NCI-H2029 (cell line): ENCODE data around the gene ALMS1.
"Not testable (repeated sequence)": the region's sequence is repeated elsewhere in the genome, so short reads cannot be mapped to it uniquely, and the experiment has no call there.

Experiments used
- DNase-seq: peaks from one replicate; lab custom pipeline; 2025; lab: John Stamatoyannopoulos, UW

ALMS1 gene

DNA sequence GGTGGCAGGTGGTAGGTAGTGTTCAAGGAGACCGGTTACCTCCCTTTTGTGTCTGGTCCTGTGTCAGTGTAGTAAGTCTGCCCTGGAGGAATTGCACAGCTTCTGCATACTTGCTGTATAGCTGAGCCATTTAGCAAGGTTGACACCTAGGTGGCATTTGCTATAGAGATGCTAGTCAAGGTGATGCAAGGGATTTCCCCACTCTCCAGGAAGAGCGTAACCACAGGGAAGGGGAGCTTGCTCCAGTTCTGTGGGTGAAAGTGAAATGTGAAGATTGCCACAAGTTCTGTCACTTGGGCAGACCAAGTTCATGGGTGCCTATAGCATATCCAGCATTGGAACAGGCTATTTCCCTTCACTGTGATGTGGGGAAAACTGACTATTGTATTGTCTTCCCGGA, 228.5 kb downstream of the ALMS1 start:
- no peak for DNase-seq

DNA sequence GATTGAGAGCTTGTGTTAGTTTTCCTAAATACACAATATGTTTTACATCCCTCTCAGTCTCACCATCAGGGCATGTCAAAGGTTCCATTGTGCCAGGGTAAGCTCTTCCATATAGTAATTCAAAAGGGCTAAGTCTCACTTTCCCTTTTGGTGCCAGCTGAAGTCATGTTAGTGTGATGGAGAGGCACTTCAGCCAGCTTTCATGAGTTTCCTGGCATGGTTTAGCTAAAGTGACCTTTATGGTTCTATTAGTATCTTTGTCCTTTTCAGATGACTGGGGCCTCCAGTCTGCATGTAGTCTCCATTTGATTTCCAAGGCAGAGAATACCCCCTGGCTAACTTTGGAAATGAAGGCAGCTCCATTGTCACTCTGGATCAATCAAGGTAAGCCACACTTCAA, 229.4 kb downstream of the ALMS1 start:
- DNase-seq, result peak; percentile 1

DNA sequence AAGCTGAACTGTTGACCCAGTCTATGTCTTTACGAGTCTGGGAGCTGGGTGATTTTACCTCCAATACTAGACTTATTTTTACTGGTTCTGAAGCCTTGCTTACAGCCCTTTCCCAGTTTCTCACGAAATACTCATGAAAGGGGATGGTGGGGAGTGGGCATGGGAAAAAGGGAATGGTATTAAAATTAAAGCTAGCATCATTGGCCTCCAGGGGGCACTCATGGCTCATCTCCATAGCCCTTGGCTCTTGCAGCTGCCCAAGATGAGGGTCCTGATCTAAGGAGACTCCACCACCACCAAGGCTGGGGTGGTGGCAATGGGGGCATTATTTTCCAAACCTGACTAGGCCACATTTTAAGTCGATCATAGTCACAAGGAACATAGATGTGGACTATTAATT, 234.3 kb downstream of the ALMS1 start:
- not testable (repeated sequence) for DNase-seq

DNA sequence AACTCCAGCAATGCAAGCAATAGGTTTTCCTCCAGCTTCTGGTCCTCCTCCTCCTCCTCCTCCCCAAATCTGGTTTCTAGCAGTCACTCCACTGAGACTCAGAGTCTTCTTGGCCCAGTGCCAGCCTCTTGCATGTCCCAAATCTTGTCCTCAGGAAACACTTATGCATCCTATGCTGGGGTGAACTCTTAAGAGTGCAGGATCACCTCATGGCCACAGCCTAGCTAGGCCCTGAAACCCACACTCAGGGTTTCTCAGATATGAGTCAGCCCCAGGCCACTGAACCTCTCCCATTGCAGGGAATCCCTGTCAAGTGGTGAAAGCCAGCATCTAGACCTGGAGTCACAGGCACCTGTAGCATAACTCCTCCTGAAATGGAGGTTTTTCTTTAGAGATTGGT, 238.4 kb downstream of the ALMS1 start:
- DNase-seq, result not testable (repeated sequence)

DNA sequence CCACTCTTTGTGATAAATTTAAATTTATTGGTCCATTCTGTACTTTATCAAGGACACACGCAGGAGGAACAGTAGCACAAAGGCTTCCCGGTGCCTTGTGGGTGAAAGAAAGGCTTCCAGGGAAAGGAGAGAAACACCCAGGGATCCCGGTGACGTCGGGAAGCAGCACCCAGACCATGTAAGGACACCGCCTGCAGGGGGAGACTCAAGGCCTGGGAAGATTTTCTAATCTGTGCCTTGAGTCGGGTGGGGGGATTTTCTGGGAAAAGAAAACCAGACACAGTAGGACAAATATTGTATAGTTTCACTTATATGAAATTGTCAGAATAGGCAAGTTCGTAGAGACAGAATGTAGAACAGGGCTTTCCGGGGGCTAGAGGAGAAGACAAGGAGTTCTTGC, 239.0 kb downstream of the ALMS1 start:
- DNase-seq, result not testable (repeated sequence)

DNA sequence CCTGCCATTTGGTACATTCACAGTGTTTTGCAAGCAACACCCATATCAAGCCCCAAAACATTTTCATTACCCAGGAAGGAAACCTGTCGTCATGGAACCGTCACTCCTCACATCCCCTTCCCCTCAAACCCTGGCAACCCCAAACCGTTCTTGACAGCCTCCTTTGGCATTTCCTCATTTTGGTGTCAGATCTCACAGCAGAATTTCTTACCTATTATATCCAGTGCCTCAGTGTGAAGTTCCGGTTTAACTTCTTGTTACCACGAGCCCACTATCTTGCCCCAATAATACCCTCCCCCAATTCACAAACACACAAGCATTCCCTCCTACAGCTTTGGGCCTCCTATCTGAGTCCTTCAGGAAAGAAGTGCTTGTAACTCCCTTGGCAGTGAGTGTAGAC, 240.6 kb downstream of the ALMS1 start:
- DNase-seq, result not testable (repeated sequence)

DNA sequence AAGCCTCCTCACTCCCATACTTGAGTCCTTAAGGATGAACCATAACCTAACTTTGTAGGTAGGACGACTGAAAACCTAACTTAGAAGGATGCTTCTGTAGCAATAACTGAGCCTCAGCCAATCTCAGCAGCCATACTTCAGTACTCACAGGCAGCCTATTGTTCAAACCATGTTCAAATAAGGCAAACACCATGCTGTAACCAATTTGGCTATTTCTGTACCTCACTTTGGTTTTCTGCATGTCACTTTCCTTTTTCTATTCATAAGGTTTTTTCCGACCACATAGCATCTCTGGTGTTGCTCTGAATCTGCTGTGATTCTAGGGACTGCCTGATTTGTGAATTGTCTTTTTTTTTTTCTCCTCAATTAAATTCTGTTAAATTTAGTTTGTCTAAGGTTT, 242.9 kb downstream of the ALMS1 start:
- not testable (repeated sequence) for DNase-seq

DNA sequence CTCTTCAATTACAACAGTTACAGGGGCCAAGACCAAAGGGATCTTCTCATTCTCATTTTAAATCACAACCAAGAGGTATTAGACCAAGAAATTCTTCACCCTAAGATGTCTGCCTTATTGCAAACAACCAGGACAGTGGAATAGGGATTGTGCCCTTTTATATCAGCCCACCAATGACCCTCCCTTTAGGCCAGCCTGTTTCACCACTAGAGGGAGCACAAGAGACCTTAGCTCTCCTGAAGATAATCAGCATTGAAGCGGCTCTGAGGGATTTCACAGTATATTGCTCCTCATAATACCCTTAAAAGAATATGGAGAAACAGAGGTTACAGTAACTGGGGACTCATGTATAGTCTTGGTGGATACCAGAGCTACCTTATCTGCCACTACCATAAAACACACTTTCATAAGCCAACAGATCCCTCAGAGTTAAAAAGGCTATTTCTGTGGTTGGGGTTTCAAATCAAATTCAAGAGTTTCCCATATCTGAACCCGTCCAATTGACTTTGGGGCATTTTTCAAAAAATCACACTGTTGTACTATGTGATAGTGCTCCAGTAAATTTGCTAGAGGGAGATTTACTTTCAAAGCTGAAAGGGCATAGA, 245.1 kb downstream of the ALMS1 start:
- DNase-seq, result peak; percentile 5

DNA sequence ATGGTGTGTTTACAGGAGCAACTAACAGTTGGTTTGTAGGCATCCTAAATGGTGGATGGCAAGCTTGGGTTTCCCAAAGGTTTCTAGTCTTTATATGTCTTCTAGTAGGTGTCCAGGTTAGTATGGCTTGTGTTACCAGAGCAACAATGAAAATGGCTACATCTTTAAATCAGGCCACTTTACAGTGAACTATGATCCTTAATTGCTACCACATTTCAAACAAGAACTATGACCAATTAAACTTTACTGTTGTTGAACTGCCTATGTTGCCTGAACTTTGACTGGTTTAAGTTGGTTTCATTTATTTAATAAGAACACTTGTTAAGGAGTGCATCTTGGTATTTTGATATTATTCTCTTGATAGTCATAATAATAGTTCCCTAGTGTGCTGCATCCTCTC, 251.3 kb downstream of the ALMS1 start:
- DNase-seq, result not testable (repeated sequence)

DNA sequence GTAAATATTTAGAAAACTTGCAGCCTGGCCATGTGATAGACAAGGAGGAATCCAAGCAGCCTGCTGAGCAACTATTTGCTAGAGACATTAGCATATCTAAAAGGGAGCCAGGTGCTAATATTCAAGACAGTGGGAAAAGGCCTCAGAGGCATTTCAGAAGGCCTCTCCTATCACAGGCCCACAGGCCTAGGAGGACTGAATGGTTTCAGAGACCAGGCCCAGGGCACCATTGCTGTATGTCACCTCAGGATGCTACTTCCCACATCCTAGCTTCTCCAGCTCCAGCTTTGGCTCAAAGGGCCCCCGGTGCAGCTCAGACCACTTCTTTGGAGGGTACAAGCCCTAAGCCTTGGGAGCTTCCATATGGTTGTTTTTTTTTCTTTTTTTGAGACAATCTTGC, 252.8 kb downstream of the ALMS1 start:
- no peak for DNase-seq

DNA sequence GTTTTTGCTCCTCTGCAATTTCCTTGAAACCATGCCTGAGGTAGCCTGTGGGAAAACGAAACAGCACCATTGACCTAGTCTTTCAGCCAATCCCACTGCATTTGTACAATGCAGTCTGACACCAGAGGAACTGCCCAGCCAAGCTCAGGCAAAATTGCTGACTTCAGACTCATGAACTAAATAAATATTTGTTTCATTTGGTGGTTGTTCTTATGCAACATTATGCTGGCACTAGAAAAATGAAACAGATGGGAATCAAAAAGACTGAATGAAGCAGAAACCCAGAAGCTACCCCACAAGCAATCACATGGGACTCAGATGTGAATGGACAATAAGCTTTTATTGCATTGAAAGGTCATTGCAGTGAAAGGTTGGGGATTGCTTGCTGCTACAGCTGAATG, 254.9 kb downstream of the ALMS1 start:
- DNase-seq, result peak; percentile 5

DNA sequence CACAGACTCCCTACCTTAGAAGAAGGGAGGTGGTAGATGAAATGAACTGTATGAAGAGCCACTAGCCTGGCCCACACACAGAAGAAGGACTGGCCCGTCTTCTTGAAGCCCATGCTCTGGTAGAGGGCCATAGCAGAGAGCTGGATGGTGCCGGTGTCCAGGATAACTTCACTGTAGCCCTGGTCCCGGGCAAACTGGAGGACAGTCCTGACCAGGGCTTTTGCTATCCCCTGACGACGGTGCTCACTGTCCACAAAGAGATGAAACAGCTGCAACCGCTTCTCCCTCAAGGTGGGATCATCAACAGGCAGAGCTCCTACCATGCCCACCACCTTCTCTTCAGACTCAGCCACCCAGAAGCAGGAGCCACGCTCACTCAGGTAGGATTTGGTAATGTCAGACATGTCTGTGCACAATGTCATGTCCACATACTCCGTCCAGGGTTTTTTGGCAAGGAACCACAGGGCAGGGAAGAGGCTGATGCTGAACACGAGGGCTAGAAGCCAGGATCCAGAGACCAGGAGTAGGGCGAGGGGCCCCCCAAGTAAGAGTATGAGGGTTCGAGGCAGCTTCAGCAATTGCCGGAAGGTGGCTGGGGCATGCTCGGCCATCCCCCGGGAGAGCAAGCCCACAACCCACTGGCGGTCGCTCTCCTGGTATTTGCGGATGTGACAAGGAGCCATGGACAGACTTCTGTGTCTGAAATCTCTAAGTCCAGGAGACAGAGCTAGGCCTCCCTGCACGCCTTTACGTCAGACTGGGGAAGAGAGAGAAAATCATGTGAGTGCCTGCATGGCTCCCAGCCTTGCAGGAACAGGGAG, 255.5 kb downstream of the ALMS1 start:
- DNase-seq, result no peak

DNA sequence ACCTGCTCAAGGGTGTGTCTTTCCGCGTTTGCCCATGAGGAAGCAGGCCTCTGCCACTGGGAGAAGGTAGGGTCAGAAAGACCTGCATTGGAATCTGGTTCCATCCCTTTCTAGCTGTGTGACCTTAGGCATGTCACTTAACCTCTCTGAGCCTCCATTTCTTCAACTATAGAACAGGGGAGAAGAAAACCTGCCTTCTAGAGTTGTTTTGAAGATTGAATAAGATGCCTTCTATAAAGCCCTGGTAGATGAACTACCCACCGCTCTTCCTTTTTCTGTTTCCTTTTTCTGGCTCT, 256.1 kb downstream of the ALMS1 start:
- DNase-seq, result no peak

DNA sequence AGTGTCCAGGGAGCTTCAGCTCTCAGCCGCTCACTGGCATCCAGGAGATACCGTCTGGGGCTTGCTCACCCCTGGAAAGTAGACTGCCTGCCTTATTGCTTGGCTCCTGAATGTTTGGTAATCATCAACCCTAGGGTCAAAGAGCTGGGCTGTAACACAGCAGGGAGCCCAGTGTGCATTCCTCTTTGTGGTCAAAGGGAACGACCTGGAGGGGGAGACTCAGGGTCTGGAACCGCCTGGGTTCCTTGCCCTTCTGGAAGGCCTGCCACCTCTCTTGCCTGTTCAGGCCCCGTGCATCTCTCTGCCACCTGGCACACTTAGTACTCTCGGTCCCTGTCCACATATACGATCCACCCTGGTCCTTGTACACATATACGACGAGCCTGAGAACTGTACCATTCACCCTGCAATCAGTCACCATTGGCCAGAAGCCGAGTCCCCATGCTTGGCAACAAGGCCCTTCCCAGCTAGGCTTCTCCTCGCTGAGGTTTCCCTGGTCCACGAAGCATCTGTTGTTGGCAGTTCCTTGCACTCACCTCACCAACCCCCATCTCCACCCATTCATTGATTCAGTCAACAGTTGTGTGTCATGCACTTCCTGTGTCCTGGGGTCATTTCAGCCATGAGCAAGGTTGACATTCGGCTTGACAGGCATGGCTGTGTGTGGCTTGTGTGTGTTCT, 256.8 kb downstream of the ALMS1 start, which contains the start of gene NAT8:
Gene NAT8 (minus strand): TSS at position 85 of the 681 bp plus-strand sequence. CDS start 794 bp downstream, outside the sequence.
- DNase-seq, result no peak

DNA sequence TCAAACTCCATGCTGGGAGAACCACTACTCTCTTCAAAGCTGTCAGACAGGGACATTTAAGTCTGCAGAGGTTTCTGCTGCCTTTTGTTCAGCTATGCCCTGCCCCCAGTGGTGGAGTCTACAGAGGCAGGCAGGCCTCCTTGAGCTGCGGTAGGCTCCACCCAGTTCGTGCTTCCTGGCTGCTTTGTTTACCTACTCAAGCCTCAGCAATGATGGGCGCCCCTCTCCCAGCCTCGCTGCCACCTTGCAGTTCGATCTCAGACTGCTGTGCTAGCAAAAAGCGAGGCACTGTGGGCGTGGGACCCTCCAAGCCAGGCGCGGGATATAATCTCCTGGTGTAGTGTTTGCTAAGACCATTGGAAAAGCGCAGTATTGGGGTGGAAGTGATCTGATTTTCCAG, 262.1 kb downstream of the ALMS1 start:
- not testable (repeated sequence) for DNase-seq

DNA sequence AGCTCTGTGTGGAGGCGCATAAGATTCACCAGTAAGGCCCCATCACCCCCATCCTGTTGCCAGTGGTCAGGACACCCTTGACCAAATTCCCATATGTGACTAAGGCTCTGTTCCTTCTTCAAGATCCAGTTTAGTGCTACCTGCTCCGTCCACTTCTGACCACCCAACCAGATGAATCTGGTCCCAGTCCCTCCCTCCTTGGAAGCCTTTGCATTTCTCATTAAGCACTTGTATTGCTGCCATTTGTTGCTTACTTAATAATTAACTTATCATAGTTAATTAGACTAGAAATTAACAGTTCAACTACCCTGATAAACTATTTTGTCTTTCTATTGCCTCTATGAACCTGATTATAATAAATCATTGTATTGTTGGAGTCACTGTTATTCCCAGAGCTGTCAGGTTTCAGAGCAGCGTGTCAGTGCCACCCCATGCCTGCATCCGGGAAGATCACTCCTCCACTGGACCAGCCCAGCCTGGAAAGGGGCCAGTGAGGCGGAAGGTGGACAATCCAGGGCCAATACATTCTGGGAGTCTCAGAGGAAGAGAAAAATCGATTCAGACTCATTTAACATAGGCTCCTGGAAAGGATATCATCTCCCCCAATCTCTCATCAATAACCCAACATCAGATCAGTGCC, 266.1 kb downstream of the ALMS1 start:
- no peak for DNase-seq

DNA sequence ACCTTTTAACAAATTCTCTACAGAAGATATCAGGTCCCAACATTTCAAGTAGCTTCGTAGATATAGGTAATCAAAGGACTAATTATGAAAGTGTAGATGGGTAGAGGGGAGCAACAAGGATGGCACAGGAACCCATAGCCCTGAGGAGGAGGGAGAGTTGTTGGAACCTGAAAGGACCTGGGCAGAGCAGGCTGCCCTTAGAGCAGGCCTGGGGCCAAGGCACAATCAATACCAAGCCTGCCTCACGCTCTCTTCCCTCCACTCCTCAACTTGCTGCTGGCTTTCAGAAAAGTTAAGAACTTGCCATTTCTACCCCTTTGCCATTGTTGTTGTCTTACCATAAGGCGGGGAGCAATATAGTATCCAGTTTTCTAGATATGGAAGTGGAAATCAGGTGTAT, 266.7 kb downstream of the ALMS1 start:
- no peak for DNase-seq

DNA sequence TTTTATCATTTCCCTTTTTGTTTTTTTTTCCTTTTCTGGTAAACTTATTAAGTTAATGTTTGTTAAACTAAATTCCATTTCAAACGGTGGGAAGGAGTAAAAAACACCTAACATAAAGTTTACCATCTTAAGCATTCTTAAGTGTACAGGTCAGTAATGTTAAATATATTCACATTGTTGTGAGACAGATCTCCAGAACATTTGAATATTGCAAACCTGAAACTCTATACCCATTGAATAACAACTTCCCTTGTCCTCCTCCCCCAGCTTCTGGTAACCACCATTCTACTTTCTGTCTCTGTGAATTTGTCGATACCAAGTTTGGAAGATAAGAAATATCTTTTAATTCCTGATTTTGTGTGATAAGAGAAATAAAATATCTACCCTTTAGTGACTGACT, 268.5 kb downstream of the ALMS1 start:
- DNase-seq, result no peak
